H9 (cell line): Measurements from ENCODE around the gene ZNF831. TPM values are rescaled to one million over a fixed set of nuclear protein-coding genes. Genes with fewer than 3 reads are reported as not detected.

ENCODE experiments used
- DNase-seq: peaks from one replicate; pipeline ENCODE4 v3.0.0-alpha.2; 2017
- H2AFZ ChIP-seq: one replicate; pipeline ENCODE4 v1.6.1; 2013; ENCODE audit warnings: mild to moderate bottlenecking, low read length, control low read depth, moderate library complexity
- H2AK5ac ChIP-seq: 2 replicates; pipeline ENCODE4 v1.6.1; 2013; ENCODE audit warnings: low read length, control low read depth, mixed read lengths; ENCODE audit not compliant: insufficient read length
- H2BK120ac ChIP-seq: one replicate; pipeline ENCODE4 v1.6.1; 2013; ENCODE audit warnings: low read depth, mild to moderate bottlenecking, low read length, control low read depth, inconsistent platforms; ENCODE audit not compliant: poor library complexity, severe bottlenecking
- H2BK12ac ChIP-seq: 2 replicates; pipeline ENCODE4 v1.6.1; 2013; ENCODE audit warnings: low read length, control low read depth, mixed read lengths, low read depth; ENCODE audit not compliant: insufficient read length
- H2BK15ac ChIP-seq: 2 replicates; pipeline ENCODE4 v1.6.1; 2013; ENCODE audit warnings: low read depth, low read length, control low read depth
- H2BK20ac ChIP-seq: one replicate; pipeline ENCODE4 v1.6.1; 2013; ENCODE audit warnings: low read depth, mild to moderate bottlenecking, low read length, control low read depth, inconsistent platforms; ENCODE audit not compliant: poor library complexity, severe bottlenecking
- H2BK5ac ChIP-seq: 2 replicates; pipeline ENCODE4 v1.6.1; 2013; ENCODE audit warnings: low read length, control low read depth, mixed read lengths; ENCODE audit not compliant: insufficient read length
- H3K14ac ChIP-seq: 2 replicates; pipeline ENCODE4 v1.6.1; 2013; ENCODE audit warnings: low read length, control low read depth; ENCODE audit not compliant: insufficient read depth
- H3K18ac ChIP-seq: 2 replicates; pipeline ENCODE4 v1.6.1; 2013; ENCODE audit warnings: low read depth, mild to moderate bottlenecking, mixed read lengths, low read length, control low read depth; ENCODE audit not compliant: insufficient read length
- H3K23ac ChIP-seq: 2 replicates; pipeline ENCODE4 v1.6.1; 2013; ENCODE audit warnings: low read length, control low read depth, mixed read lengths, low read depth; ENCODE audit not compliant: insufficient read length
- H3K23me2 ChIP-seq: 2 replicates; pipeline ENCODE4 v1.6.1; 2013; ENCODE audit warnings: low read depth, mild to moderate bottlenecking, mixed read lengths, low read length, control low read depth; ENCODE audit not compliant: insufficient read length, poor library complexity, severe bottlenecking
- H3K27ac ChIP-seq: 2 replicates; pipeline ENCODE4 v1.5.1; 2013; ENCODE audit warnings: low read length, control low read depth, mixed read lengths, low read depth; ENCODE audit not compliant: insufficient read length
- H3K27me3 ChIP-seq: 2 replicates; pipeline ENCODE4 v1.6.1; 2013; ENCODE audit warnings: low read length, control low read depth, inconsistent platforms; ENCODE audit not compliant: insufficient read depth
- H3K4ac ChIP-seq: 2 replicates; pipeline ENCODE4 v1.6.1; 2013; ENCODE audit warnings: low read depth, mild to moderate bottlenecking, control low read depth, inconsistent platforms, low read length, moderate library complexity
- H3K4me1 ChIP-seq: 2 replicates; pipeline ENCODE4 v1.6.1; 2013; ENCODE audit warnings: low read length, control low read depth, inconsistent platforms; ENCODE audit not compliant: insufficient read depth
- H3K4me2 ChIP-seq: 2 replicates; pipeline ENCODE4 v1.6.1; 2013; ENCODE audit warnings: low read length, control low read depth, mixed read lengths; ENCODE audit not compliant: insufficient read length, insufficient read depth
- H3K56ac ChIP-seq: 2 replicates; pipeline ENCODE4 v1.6.1; 2013; ENCODE audit warnings: low read depth, mild to moderate bottlenecking, mixed read lengths, low read length, control low read depth; ENCODE audit not compliant: insufficient read length
- H3K79me1 ChIP-seq: 2 replicates; pipeline ENCODE4 v1.6.1; 2013; ENCODE audit warnings: low read depth, mild to moderate bottlenecking, moderate library complexity, low read length, control low read depth, inconsistent platforms; ENCODE audit not compliant: insufficient read depth, poor library complexity, severe bottlenecking
- H3K79me2 ChIP-seq: 2 replicates; pipeline ENCODE4 v1.6.1; 2013; ENCODE audit warnings: low read length, control low read depth, inconsistent platforms; ENCODE audit not compliant: insufficient read depth
- H3K9ac ChIP-seq: 2 replicates; pipeline ENCODE4 v1.6.1; 2013; ENCODE audit warnings: low read length, control low read depth, mixed read lengths; ENCODE audit not compliant: insufficient read length; ENCODE audit errors: extremely low read depth
- H3K9me3 ChIP-seq: one replicate; pipeline ENCODE4 v1.6.1; 2013; ENCODE audit warnings: low read depth, low read length, inconsistent platforms; ENCODE audit not compliant: control insufficient read depth
- H3T11ph ChIP-seq: one replicate; pipeline ENCODE4 v1.6.1; 2013; ENCODE audit warnings: mild to moderate bottlenecking, low read length, control low read depth, inconsistent platforms
- H4K20me1 ChIP-seq: one replicate; pipeline ENCODE4 v1.6.1; 2013; ENCODE audit not compliant: control insufficient read depth, insufficient read length, insufficient read depth
- H4K5ac ChIP-seq: 2 replicates; pipeline ENCODE4 v1.6.1; 2013; ENCODE audit warnings: low read depth, mild to moderate bottlenecking, mixed read lengths, low read length, control low read depth; ENCODE audit not compliant: insufficient read length
- H4K8ac ChIP-seq: replicated peaks from 2 replicates; pipeline ENCODE4 v1.6.1; 2013; ENCODE audit warnings: low read length, control low read depth, mixed read lengths, low read depth; ENCODE audit not compliant: insufficient read length
- H4K91ac ChIP-seq: 2 replicates; pipeline ENCODE4 v1.6.1; 2013; ENCODE audit warnings: low read depth, mild to moderate bottlenecking, moderate library complexity, mixed read lengths, low read length, control low read depth; ENCODE audit not compliant: insufficient read length
- H3K27ac Mint-ChIP-seq, 3 experiments: 2 replicates in 2 of 3; 3 replicates in 1 of 3; pipeline ENCODE4 v1.8.0; 2020 to 2021; ENCODE audit warnings: mixed read lengths in 3 of 3, mild to moderate bottlenecking in 1 of 3, moderate library complexity in 1 of 3
- H3K27me3 Mint-ChIP-seq: 2 replicates; pipeline ENCODE4 v1.8.0; 2021; ENCODE audit warnings: low read depth, mild to moderate bottlenecking, moderate library complexity, mixed read lengths
- H3K36me3 Mint-ChIP-seq, 3 experiments: 2 replicates in 2 of 3; 3 replicates in 1 of 3; pipeline ENCODE4 v1.8.0; 2020 to 2021; ENCODE audit warnings: low read depth in 3 of 3, mixed read lengths in 3 of 3; ENCODE audit not compliant: insufficient read depth in 1 of 3
- H3K4me1 Mint-ChIP-seq, 2 experiments: 2 replicates each; pipeline ENCODE4 v1.8.0; 2020; ENCODE audit warnings: mixed read lengths in 2 of 2
- H3K4me3 Mint-ChIP-seq, 2 experiments: 2 replicates in 1 of 2; 3 replicates in 1 of 2; pipeline ENCODE4 v1.8.0; 2020 to 2021; ENCODE audit warnings: mild to moderate bottlenecking in 2 of 2, mixed read lengths in 2 of 2, moderate library complexity in 1 of 2
- H3K9me3 Mint-ChIP-seq, 2 experiments: 2 replicates in 1 of 2; 3 replicates in 1 of 2; pipeline ENCODE4 v1.8.0; 2020; ENCODE audit warnings: mild to moderate bottlenecking in 2 of 2, mixed read lengths in 2 of 2, moderate library complexity in 1 of 2
- WGBS: extraction: QIAGEN DNeasy Blood & Tissue Kit; methylation state at CpG from one replicate; pipeline ENCODE4 v1.1.7; 2013; ENCODE audit warnings: missing lambda C conversion rate, low lambda C conversion rate, mixed read lengths; ENCODE audit not compliant: insufficient read length; ENCODE audit errors: extremely low coverage; 5-methylcytosine and 5-hydroxymethylcytosine counted together
- total RNA-seq: library from RNA; stranded (reverse); gene quantifications from 2 replicates; pipeline ENCODE4 v1.2.1, GENCODE V29; 2021
- TF ChIP-seq, protein P1 (sequence below): fragments of 200-600 bp; sonication (generic); conservative IDR thresholded peaks from 3 replicates; pipeline ENCODE4 v1.8.0; 2021; ENCODE audit warnings: antibody characterized with exemption, mild to moderate bottlenecking

Gene ZNF831
- total RNA-seq, 1 experiment from 2014 or later, result not detected

GRCh38 chr20:59181936-59182335 lies 18.3 kb downstream of the ZNF831 start:
- Histone ChIP-seq H4K20me1 (no peaks in the 10 kb centered on the region), H3K4me1 (no peaks in the 10 kb centered on the region), H3K79me2 (no peaks in the 10 kb centered on the region), H3K79me1 (no peaks in the 10 kb centered on the region), H3K27me3 (no peaks in the 10 kb centered on the region), H3K27ac (no peak overlapping the region), H4K5ac (no peak overlapping the region), H3K23me2 (no peaks in the 10 kb centered on the region), H3K14ac (no peak overlapping the region), H2AFZ (no peak overlapping the region), H4K91ac (no peak overlapping the region), H3K4me2 (no peak overlapping the region), H3K23ac (no peak overlapping the region), H3K4ac (no peak overlapping the region), H3K56ac (no peak overlapping the region), H2BK120ac (no peak overlapping the region), H2BK15ac (no peak overlapping the region), H3K9me3 (no peaks in the 10 kb centered on the region), H2BK20ac (no peak overlapping the region), H3T11ph (no peak overlapping the region), H2AK5ac (no peak overlapping the region), H3K9ac (no peak overlapping the region), H3K18ac (no peak overlapping the region), H2BK5ac (no peak overlapping the region), H4K8ac (no peak overlapping the region), H2BK12ac (no peak overlapping the region)
- no peak for DNase-seq
- H3K4me3 Mint-ChIP-seq, result no peak overlapping the region
- H3K9me3 Mint-ChIP-seq, result no peaks in the 10 kb centered on the region
- H3K27ac Mint-ChIP-seq, result no peak overlapping the region
- peaks cover 6 to 10% of the 10 kb centered on the region in 2 experiments for H3K4me1 Mint-ChIP-seq
- no CpG with 5 or more reads among the region's 2 CpGs for WGBS
- TF ChIP-seq, protein P1, sequence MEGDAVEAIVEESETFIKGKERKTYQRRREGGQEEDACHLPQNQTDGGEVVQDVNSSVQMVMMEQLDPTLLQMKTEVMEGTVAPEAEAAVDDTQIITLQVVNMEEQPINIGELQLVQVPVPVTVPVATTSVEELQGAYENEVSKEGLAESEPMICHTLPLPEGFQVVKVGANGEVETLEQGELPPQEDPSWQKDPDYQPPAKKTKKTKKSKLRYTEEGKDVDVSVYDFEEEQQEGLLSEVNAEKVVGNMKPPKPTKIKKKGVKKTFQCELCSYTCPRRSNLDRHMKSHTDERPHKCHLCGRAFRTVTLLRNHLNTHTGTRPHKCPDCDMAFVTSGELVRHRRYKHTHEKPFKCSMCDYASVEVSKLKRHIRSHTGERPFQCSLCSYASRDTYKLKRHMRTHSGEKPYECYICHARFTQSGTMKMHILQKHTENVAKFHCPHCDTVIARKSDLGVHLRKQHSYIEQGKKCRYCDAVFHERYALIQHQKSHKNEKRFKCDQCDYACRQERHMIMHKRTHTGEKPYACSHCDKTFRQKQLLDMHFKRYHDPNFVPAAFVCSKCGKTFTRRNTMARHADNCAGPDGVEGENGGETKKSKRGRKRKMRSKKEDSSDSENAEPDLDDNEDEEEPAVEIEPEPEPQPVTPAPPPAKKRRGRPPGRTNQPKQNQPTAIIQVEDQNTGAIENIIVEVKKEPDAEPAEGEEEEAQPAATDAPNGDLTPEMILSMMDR, result no peak
- peaks cover 21% of the 10 kb centered on the region for H3K27me3 Mint-ChIP-seq
- H3K36me3 Mint-ChIP-seq, result no peaks in the 10 kb centered on the region
